HCT116 (cell line): Measurements from ENCODE around the gene ARCN1. TPM values are rescaled to one million over a fixed set of nuclear protein-coding genes. Genes with fewer than 3 reads are reported as not detected.

Source experiments
- ATAC-seq: fragments of 200-7000 bp; cut with Tn5 transposase; 2 replicates; pipeline ENCODE4 v1.9.1; 2020; ENCODE audit warnings: mild to moderate bottlenecking, moderate library complexity
- BruUV-seq: library from RNA; stranded (reverse); fragments of 400-500 nt; replicated peaks from 2 replicates; lab custom pipeline; 2021; lab: Mats Ljungman, UMichigan
- CTCF ChIA-PET: fragments of 300-600 bp; sonication (Branson Sonifier 250); formaldehyde crosslinking; loops from one replicate; lab custom pipeline; 2021; ENCODE audit warnings: antibody characterized with exemption; lab: Charles Lee
- POLR2A ChIA-PET: fragments of 300-600, 350-600 bp; sonication (Branson Sonifier 250); formaldehyde crosslinking; loops from one replicate; lab custom pipeline; 2021; ENCODE audit warnings: antibody characterized with exemption; lab: Charles Lee
- RAD21 ChIA-PET, 2 experiments: fragments of 300-600 bp; sonication (Branson Sonifier 250); formaldehyde crosslinking; loops; one replicate each; lab custom pipeline; 2023; ENCODE audit warnings: low total read pairs in 2 of 2; ENCODE audit not compliant: uncharacterized antibody in 2 of 2, unreplicated experiment in 2 of 2, low non-redundant PET in 1 of 2; lab: Charles Lee
- DNase-seq: peaks from one replicate; pipeline ENCODE4 v3.0.0-alpha.2; 2010; ENCODE audit warnings: low read depth, low spot score
- H2AFZ ChIP-seq: fragments of 200-600 bp; shearing (Covaris generic), sonication (generic); 2 replicates; pipeline ENCODE4 v1.6.1; 2017; ENCODE audit warnings: low read depth, mixed run types, mixed read lengths, antibody characterized with exemption, low read length; ENCODE audit not compliant: poor library complexity, severe bottlenecking
- H3K27ac ChIP-seq: 2 replicates; pipeline ENCODE4 v1.5.1; 2012; ENCODE audit warnings: low read depth, low read length
- H3K27me3 ChIP-seq: fragments of 200-600 bp; sonication (generic); 2 replicates; pipeline ENCODE4 v1.6.1; 2016; ENCODE audit warnings: mixed run types, low read length, mixed read lengths; ENCODE audit not compliant: insufficient read depth
- H3K36me3 ChIP-seq, 2 experiments: fragments of 200-500 bp in 1 of 2; fragments of 200-600 bp in 1 of 2; sonication (Bioruptor generic) in 1 of 2; sonication (generic) in 1 of 2; 2 replicates each; pipeline versions ENCODE4 v1.5.1 to v1.6.1; 2014 to 2016; ENCODE audit warnings: low read length in 2 of 2, inconsistent platforms in 1 of 2, mixed read lengths in 1 of 2, mixed run types in 1 of 2; ENCODE audit not compliant: insufficient read depth in 2 of 2, control insufficient read depth in 1 of 2
- H3K4me1 ChIP-seq, 2 experiments: fragments of 200-600 bp in 1 of 2; sonication (generic) in 1 of 2; 2 replicates each; pipeline versions ENCODE4 v1.5.1 to v1.6.1; 2012 to 2017; ENCODE audit warnings: low read length in 2 of 2, inconsistent platforms in 1 of 2, mild to moderate bottlenecking in 1 of 2, mixed read lengths in 1 of 2, mixed run types in 1 of 2, moderate library complexity in 1 of 2; ENCODE audit not compliant: insufficient read depth in 2 of 2, control insufficient read depth in 1 of 2
- H3K4me2 ChIP-seq: fragments of 200-600 bp; sonication (generic); 2 replicates; pipeline ENCODE4 v1.6.1; 2017; ENCODE audit warnings: mixed run types, low read length, mixed read lengths
- H3K4me3 ChIP-seq, 2 experiments: fragments of 200-600 bp in 1 of 2; sonication (generic) in 1 of 2; replicated peaks in 1 of 2; 2 replicates each; pipeline ENCODE4 v1.5.1; 2011 to 2016; ENCODE audit warnings: low read length in 2 of 2, control low read depth in 1 of 2, low read depth in 1 of 2, mild to moderate bottlenecking in 1 of 2, mixed read lengths in 1 of 2, mixed run types in 1 of 2
- H3K79me2 ChIP-seq: fragments of 200-600 bp; sonication (generic); 2 replicates; pipeline ENCODE4 v1.6.1; 2017; ENCODE audit warnings: mild to moderate bottlenecking, mixed run types, low read length, moderate library complexity, mixed read lengths; ENCODE audit not compliant: insufficient read depth
- H3K9ac ChIP-seq: fragments of 200-600 bp; sonication (generic); 2 replicates; pipeline ENCODE4 v1.6.1; 2016; ENCODE audit warnings: low read length, mixed read lengths
- H3K9me2 ChIP-seq: fragments of 200-600 bp; sonication (generic), shearing (Covaris generic); 2 replicates; pipeline ENCODE4 v1.6.1; 2017; ENCODE audit warnings: mixed run types, mild to moderate bottlenecking, moderate library complexity; ENCODE audit not compliant: insufficient read depth
- H3K9me3 ChIP-seq, 2 experiments: fragments of 200-500 bp in 1 of 2; fragments of 200-600 bp in 1 of 2; sonication (Bioruptor generic) in 1 of 2; sonication (generic) in 1 of 2; 2 replicates each; pipeline ENCODE4 v1.6.1; 2014 to 2017; ENCODE audit warnings: low read length in 2 of 2, mixed read lengths in 2 of 2, inconsistent platforms in 1 of 2, low read depth in 1 of 2, mild to moderate bottlenecking in 1 of 2, mixed run types in 1 of 2, moderate library complexity in 1 of 2; ENCODE audit not compliant: control insufficient read depth in 1 of 2, insufficient read depth in 1 of 2
- H4K20me1 ChIP-seq: fragments of 200-600 bp; sonication (generic), shearing (Covaris generic); 2 replicates; pipeline ENCODE4 v1.6.1; 2017; ENCODE audit warnings: mixed run types, mild to moderate bottlenecking, moderate library complexity; ENCODE audit not compliant: insufficient read depth
- CBX3 ChIP-seq: IDR thresholded peaks from 2 replicates; pipeline ENCODE4 v1.6.1; 2012; ENCODE audit warnings: low read depth
- CEBPB ChIP-seq: IDR thresholded peaks from 2 replicates; pipeline ENCODE4 v1.6.1; 2012; ENCODE audit warnings: low read depth
- CTCF ChIP-seq, 3 experiments: fragments of 200-600 bp in 1 of 3; sonication (generic) in 1 of 3; IDR thresholded peaks in 2 of 3; conservative IDR thresholded peaks in 1 of 3; 2 replicates each; pipeline ENCODE4 v1.5.1; 2012 to 2017; ENCODE audit warnings: low read depth in 2 of 3, low read length in 2 of 3, antibody characterized with exemption in 1 of 3, borderline replicate concordance in 1 of 3, control low read depth in 1 of 3, mild to moderate bottlenecking in 1 of 3, mixed read lengths in 1 of 3, mixed run types in 1 of 3, moderate library complexity in 1 of 3; ENCODE audit not compliant: insufficient read depth in 1 of 3
- EGR1 ChIP-seq: IDR thresholded peaks from 2 replicates; pipeline ENCODE4 v1.6.1; 2012; ENCODE audit warnings: low read depth
- EZH2phosphoT487 ChIP-seq: fragments of 200-600 bp; IDR thresholded peaks from 2 replicates; pipeline ENCODE4 v1.6.1; 2018; ENCODE audit warnings: antibody characterized with exemption, borderline replicate concordance
- FOSL1 ChIP-seq: IDR thresholded peaks from 2 replicates; pipeline ENCODE4 v1.6.1; 2012; ENCODE audit warnings: low read depth
- JUND ChIP-seq: IDR thresholded peaks from 2 replicates; pipeline ENCODE4 v1.6.1; 2012
- RAD21 ChIP-seq: IDR thresholded peaks from 2 replicates; pipeline ENCODE4 v1.6.1; 2012; ENCODE audit warnings: low read depth, mild to moderate bottlenecking
- REST ChIP-seq: IDR thresholded peaks from 2 replicates; pipeline ENCODE4 v1.6.1; 2012; ENCODE audit warnings: low read depth
- TCF7L2 ChIP-seq: IDR thresholded peaks from 2 replicates; pipeline ENCODE4 v1.7.0; 2011; ENCODE audit warnings: borderline replicate concordance, inconsistent platforms; ENCODE audit not compliant: insufficient read depth, insufficient read length; ENCODE audit errors: extremely low read depth
- YY1 ChIP-seq: IDR thresholded peaks from 2 replicates; pipeline ENCODE4 v1.6.1; 2011; ENCODE audit warnings: low read length, low read depth, moderate library complexity, mild to moderate bottlenecking; ENCODE audit not compliant: insufficient replicate concordance; ENCODE audit errors: extremely low read depth
- ZBTB33 ChIP-seq: IDR thresholded peaks from 2 replicates; pipeline ENCODE4 v1.6.1; 2011; ENCODE audit warnings: mild to moderate bottlenecking, low read length, moderate library complexity; ENCODE audit not compliant: insufficient replicate concordance; ENCODE audit errors: extremely low read depth
- ZNF274 ChIP-seq: fragments of 200-500 bp; sonication (Bioruptor generic); IDR thresholded peaks from 2 replicates; pipeline ENCODE4 v1.6.1; 2014; ENCODE audit warnings: mild to moderate bottlenecking, low read depth, low read length, inconsistent platforms
- intact Hi-C: fragments of 100-400 bp; cut with micrococcal nuclease; formaldehyde crosslinking; loops from 2 replicates; pipeline ENCODE4 v1.10.0; 2022
- total RNA-seq: library from RNA; stranded (reverse); gene quantifications from one replicate; pipeline ENCODE4 v1.2.1, GENCODE V29; 2021; ENCODE audit not compliant: unreplicated experiment

Gene ARCN1
- total RNA-seq, 1 experiment from 2014 or later: 147 TPM

- H3K27me3 ChIP-seq: no peaks in the 10 kb centered on the region
- H2AFZ ChIP-seq: no peak overlapping the region
- H3K36me3 ChIP-seq: peaks cover 19 to 23% of the 10 kb centered on the region in 2 experiments; a peak in 3 of 4 replicates
- TF ChIP-seq YY1 (no peak), REST (no peak), JUND (no peak), EGR1 (no peak), ZBTB33 (no peak), TCF7L2 (no peak), CEBPB (no peak), CBX3 (no peak), RAD21 (no peak), CTCF (IDR thresholded peaks at IDR 0.05 in 2 of 3, conservative IDR thresholded peaks at IDR 0.05 in 1 of 3; ENCODE audit: borderline replicate concordance in 1 of 3, insufficient read depth in 1 of 3, low read depth in 2 of 3, low read length in 2 of 3) (no peak), ZNF274 (no peak), EZH2phosphoT487 (no peak), FOSL1 (no peak)
- H3K9me2 ChIP-seq: no peaks in the 10 kb centered on the region
- no peak for ATAC-seq
- H3K9me3 ChIP-seq: no peaks in the 10 kb centered on the region
- no peak overlapping the region for H3K27ac ChIP-seq
- intact Hi-C loops: no loop called here
- H3K9ac ChIP-seq: no peak overlapping the region
- no peaks in the 10 kb centered on the region for H3K79me2 ChIP-seq
- ChIA-PET CTCF (interaction anchor here (1.1 to 2.4 kb wide), 2 partner anchors 9 to 11 kb away, joined by 3 to 11 read pairs; no protein-coding TSS in a partner anchor), RAD21 (no interaction called here), POLR2A (interaction anchor here (1.4 to 1.5 kb wide), 2 partner anchors 10 to 17 kb away, joined by 4 to 8 read pairs; no protein-coding TSS in a partner anchor)
- H3K4me2 ChIP-seq: no peak overlapping the region
- no peaks in the 10 kb centered on the region for H4K20me1 ChIP-seq
- peaks cover 7 to 24% of the 10 kb centered on the region in 2 experiments; a peak in 3 of 4 replicates for H3K4me1 ChIP-seq
- DNase-seq: no peak
- BruUV-seq: no TSS peak
- no peak overlapping the region for H3K4me3 ChIP-seq
Measured at GRCh38 chr11:118604566-118604965, 32.4 kb downstream of the ARCN1 start.
